ENCODE results near the gene ORC2.
"Not testable (repeated sequence)": the region's sequence is repeated elsewhere in the genome, so short reads cannot be mapped to it uniquely, and the experiment has no call there.

ORC2 gene

DNA sequence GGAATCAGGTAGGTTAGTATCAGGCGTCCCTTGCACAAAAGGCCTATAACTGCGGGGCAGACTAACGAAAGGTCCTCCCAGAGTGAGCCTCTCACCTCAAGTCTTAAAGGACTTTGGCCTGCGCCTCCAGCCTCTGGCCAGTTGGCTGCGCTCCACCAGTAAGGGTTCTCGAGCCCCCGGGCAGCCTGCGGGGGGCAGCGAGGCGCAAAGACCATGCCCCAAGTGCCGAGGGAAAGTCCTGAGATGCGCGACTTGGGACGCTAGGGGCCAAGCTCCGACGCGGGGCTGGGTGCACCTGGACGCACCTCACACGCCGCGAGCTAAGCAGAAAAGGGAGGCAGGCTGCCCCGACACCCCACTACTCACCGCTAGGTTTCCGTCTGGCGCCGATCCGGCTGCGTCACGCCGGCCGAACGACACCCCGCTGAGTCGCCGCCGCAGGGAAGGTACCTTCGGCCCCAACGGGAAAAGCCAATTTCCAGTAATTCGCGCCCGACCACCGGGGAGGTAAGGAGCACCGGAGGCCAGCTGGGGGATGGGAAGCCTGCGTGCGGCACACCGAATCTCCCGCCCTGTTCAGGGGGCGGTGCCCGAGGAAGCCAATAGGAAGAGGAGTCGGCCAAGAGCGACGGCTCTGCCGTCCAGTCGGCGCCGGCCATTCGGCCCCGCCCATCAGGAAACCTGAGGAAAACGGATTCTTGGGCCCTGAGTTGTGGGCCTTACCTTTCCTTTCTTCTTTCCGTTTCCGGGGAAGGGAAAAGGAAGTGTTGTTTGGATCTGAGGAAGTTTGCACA, at the start of gene ORC2:
Gene ORC2 (minus strand): TSS at position 537 of the 794 bp plus-strand sequence. CDS start 5,537 bp downstream, outside the sequence.
- DNase-seq, result peak; percentile 93

DNA sequence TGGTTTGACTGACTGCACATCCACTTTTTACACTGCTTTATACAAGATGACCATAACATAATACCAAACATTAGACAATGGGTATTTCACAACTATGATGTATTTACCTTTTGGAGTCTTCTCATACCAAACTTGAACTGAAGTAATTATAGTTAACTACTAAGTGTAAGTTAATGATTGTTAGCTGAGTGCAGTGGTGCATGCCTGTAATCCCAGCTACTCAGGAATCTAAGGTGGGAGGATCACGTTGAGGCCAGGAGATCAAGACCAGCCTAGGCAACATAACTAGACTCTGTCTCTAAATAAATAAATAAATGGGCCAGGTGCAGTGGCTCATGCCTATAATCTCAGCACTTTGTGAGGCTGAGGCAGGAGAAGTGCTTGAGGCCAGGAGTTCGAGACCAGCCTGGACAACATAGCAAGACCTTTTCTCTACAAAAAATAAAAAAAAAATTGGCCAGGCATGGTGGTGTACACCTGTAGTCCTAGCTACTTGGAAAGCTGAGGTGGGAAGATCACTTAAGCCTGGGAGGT, 44.9 kb upstream of the ORC2 start:
- no peak for DNase-seq

DNA sequence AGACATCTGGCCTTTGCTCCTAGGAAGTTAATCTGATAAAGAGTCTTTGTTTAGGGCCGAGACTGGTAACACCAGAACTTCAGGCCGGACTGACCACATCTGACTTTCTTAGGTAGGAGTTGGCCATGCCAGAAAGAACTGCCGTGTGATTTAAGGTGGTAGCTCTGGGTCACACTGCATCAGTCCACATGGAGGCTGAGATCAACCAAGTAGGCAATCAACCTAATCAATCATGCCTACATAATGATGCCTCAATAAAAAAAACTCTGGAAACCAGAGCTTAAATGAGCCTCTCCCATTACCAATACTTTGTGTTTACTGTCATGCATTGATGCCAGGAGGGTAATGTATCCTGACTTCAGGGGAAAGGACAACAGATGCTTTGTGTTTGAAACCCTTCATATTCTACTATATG, 44.1 kb upstream of the ORC2 start:
- DNase-seq, result no peak

DNA sequence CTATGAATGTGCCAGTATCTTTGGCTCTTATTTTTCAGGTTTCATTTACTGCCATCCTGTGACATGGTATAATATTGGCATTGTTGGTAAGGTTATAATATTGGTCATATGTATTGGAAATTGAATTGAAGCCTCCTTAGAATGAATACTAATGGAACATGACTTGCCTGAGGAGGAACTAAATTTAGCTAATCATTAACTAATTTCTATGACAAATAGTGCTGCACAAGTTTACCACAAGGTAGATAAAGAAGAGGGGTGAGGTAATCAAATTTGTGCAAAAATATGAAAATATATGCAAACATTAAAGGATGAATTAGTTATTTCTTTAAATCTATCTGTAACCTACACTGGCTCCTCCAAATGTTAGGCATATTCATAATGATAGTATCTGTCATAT, 43.2 kb upstream of the ORC2 start:
- no peak for DNase-seq

DNA sequence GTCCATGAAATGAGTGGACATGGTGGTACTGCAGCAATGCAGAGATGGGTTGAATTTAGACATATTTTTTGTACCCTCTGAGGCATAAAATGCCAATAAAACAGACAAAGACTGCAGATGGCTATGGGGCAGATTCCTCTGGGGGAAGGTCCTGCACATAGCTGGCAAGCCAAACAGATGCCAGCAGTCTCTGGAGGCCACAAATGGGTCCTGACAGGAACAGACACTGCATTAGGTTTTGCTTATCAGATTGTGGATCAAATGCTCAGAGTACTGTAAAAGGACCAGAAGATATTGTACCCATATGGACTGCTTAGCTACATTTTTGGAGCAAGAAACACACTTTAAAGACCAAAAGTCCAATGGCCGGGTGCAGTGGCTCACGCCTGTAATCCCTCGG, 40.9 kb upstream of the ORC2 start:
- DNase-seq, result no peak

DNA sequence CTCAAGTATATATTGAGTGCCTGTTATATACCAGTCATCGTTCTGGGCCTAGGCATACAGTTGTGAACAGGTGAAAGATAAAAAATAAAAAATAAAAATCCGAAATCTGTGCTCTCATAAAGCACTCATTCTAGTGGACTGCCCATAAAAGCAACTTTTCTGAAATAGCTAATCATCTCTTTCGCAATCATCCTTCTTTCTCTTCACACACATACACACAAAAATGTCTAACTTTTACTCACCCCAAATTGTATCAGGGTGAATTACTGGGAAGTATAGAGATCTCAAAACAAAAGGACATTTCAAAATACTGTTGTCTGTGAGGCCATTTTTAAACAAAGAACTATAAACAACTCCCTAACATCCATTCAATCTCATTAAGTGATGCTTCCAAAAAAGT, 29.6 kb upstream of the ORC2 start:
- no peak for DNase-seq

DNA sequence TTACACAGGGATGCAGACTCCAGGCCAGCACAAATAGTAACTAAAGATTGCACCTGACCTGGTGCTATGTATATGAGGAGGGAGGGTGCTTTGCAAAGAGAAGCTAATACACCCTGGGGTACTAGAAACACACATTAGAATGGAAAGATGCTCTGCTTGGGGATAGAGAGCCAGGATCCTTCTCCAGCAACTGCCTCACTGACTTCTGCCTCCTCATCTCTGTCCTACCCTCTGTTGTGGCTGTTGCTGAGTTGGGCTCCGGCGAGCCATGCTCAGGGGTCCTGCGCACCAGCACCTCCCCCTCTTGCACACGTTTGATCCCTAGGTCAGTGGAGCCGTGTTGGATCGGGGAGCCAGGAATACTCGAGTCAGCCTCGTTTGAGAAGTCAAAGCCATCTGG, 23.7 kb upstream of the ORC2 start:
- no peak for DNase-seq

DNA sequence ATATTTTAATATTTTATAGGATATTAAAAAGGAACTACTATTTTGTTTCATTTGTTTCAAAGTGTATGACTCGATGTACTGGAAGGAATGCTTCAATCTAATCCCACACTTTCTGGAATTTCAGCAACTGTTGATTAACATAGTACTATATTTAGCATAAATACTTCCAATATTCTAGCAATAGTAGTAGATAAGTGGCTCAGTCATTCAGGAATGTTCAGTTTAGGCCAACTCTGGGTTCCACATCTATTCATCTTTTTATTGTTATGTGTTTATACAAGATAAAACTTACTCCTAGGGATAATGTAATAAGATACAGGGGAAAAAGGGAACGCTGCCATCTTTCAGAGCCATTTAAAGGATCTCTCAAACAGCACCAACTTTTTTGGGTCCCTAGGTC, 22.3 kb upstream of the ORC2 start:
- peak; percentile 66 for DNase-seq

DNA sequence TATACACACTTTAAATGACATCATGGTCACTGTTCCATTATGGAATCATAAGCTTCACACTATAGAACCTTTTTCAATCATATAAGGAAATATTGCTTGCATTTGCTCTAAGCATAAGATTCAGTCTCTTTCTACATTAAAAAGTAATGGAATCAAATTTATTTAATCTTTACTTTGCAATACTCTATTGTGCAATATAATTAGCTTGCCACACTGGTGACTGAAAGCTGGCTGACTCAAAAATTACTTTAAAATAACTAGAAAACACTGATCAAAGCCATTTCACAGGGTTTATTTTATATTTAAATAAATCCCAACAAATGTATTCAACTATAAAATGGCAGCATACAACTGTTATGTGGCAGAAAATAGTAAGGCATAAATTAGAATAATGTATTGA, 13.2 kb upstream of the ORC2 start:
- no peak for DNase-seq

DNA sequence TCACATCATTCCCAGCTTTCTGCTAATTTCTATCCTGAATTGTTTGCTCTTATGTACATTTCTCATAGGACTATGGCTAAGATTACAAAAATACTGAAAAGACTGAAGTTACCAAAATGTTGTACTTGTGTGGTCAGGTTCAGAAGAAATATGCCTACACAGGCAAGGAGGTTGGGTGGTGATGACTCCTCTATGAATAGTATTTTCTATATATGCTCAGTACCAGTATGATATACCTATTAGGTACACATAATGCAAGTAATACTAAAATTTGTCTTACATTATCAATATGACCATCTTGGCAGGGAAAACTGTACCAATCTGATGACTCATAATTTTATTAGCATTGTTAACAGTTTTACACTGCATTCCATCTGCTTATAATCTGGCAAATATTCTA, 12.2 kb upstream of the ORC2 start:
- no peak for DNase-seq

DNA sequence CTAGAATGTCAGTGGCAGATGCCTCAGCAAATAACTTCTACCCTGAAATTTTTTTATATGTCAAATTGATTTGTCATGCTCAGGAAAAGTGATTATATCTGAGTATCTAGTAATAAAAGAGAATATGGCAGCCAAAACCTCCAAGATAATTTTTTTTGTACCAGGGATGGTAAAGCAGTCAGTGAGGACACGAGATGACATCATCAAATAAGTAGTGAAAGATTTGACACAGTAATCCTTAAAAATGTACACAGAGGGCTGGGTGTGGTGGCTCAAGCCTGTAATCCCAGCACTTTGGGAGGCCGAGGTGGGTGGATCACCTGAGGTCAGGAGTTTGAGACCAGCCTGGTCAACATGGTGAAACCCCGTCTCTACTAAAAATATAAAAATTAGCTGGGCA, 6.6 kb upstream of the ORC2 start:
- not testable (repeated sequence) for DNase-seq

DNA sequence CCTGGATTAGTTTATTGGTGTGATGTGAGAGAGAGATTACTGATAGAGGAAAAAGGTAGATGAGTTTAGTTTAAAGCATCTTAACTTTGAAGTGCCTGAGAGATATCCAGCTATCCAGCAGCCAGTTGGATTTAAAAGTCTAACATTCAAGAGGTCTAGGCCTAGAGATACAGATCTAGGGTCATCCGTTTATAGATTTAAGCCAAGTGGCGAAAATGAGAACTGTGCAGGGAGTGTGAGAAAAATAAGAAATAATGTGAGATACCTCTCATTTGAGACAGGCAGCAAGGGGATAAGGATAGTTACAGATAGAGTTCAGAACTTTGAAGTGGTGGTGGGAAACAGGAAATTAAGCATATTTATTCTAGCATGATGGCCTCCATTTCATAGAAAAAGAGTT, 5.3 kb upstream of the ORC2 start:
- DNase-seq, result no peak

DNA sequence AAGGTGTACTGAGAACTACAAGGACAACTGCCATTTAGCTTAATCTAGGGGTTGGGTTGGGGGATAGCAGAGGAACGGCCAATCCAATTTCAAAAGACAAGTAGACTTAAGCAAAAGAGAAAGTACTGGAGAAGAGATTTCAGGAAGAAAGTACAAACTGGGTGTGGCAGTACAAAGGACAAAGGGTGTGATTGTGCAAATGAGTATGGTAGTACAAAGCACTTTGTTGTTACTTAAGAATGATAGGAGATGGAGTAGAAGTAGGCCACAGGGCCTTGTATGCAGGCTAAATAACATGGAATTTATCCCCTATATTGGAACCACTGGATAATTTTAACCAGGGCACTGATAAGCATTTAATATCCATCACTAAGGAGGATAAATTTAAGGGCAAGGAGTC, 4.7 kb upstream of the ORC2 start:
- no peak for DNase-seq

DNA sequence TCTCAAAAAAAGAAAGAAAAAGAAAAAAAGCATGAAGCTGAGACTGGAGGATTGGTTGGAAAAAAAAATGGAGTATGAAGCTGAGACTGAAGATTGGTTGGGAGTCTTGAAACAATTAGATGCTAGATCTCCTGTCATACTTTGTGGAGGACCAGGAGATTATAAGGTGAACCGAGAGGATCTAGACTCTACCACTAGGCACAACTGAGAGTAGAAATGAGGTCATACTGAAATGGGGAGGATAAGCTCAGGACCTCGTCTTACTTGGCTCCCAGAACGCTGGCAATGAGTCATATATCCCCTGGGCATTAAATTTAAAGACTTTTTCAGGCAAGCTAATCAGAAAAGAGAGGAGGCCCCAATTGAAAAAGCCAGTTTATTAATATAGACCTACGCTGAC, 3.3 kb upstream of the ORC2 start:
- DNase-seq, result peak; percentile 75

DNA sequence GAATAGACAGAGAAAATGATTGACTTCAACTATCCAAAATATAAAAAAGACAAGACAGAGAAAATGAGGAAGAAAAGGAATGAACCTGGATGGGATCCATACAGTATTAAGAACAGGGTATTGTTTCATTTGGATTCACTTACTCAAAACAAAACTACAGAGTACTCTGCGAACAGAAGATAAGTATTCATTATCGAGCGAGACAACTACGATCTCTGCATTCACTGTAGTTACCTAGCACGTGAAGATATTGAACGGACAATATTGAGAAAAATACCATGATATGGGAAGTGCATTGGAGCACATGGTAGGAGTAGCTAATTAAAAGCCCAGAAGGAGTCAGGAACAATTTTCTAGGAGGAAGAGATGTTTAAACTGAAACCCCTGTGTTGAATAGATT, 1.0 kb upstream of the ORC2 start:
- no peak for DNase-seq

DNA sequence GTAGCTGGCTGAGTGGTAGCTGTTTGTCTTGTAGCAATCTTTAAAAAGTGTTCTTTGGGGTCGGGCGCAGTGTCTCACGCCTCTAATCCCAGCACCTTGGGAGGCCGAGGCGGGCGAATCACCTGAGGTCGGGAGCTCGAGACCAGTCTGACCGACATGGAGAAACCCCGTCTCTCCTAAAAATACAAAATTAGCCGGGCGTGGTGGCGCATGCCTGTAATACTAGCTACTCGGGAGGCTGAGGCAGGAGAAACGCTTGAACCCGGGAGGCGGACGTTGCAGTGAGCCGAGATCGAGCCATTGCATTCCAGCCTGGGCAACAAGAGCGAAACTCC, 425 bp upstream of the ORC2 start:
- DNase-seq, result not testable (repeated sequence)

DNA sequence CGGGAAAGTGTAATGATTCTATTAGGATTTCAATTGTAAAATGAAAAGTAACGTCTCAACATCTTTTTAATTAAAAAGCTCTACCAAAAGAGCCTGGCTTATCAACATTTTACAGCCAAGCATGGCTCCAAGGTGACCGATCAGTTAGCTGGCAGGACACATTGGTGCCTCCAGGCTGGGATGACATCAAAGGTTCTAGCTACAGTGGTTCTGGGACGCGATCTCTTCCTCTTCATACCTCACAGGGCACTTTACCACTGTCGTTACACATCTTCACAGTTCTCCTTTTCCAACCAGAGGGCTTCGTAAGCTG, 693 bp downstream of the ORC2 start:
- no peak for DNase-seq

DNA sequence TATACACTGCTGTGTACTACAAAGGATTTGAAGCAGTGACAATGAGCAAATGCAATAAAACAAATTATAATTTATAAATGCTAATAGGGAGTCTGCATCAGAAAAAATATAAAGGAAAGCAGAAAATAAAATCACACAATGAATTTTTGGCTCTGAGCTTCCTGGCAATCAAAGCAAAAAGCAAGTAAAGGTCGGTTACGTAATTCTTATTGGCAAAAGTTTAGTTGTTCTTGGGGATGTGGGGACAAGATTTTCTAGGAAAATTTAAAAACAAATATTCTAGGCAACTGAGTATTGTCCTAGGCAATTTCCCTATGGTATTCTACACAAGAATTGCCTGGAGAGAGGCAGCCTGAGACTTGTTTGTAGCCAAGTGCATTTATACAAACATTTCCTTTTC, 1.8 kb downstream of the ORC2 start:
- DNase-seq, result no peak

DNA sequence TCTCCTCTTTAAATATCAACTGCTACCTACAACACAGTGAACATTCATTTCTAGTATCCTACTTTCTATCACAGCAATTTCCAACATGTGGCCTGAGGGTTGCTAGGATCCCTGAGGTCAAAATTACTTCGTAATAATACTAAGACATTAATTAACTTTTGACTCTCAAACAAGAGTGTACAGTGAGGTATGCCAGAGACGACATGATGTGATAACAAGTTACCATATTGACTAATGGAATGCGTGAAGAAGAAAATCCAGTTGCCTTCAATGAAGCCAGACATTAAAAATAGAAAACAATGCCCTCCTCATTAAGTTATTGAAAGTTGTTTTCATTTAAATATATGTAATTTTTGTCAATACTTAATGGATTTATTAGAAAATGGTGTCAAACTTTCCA, 13.1 kb downstream of the ORC2 start:
- DNase-seq, result no peak

DNA sequence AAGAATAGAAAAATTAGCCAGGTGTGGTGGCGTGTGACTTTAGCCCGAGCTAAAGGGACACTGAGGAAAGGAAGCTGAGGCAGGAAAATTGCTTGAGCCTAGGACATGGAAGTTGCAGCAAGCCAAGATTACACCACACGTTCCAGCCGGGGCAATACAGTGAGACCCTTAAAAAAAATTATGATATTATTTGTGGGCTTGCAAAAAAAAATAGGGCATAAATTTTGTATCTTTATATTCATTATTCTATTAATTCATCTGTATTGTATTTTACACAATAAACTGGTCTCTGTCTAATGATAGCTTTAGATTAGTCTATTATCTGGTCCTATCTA, 18.1 kb downstream of the ORC2 start:
- no peak for DNase-seq

DNA sequence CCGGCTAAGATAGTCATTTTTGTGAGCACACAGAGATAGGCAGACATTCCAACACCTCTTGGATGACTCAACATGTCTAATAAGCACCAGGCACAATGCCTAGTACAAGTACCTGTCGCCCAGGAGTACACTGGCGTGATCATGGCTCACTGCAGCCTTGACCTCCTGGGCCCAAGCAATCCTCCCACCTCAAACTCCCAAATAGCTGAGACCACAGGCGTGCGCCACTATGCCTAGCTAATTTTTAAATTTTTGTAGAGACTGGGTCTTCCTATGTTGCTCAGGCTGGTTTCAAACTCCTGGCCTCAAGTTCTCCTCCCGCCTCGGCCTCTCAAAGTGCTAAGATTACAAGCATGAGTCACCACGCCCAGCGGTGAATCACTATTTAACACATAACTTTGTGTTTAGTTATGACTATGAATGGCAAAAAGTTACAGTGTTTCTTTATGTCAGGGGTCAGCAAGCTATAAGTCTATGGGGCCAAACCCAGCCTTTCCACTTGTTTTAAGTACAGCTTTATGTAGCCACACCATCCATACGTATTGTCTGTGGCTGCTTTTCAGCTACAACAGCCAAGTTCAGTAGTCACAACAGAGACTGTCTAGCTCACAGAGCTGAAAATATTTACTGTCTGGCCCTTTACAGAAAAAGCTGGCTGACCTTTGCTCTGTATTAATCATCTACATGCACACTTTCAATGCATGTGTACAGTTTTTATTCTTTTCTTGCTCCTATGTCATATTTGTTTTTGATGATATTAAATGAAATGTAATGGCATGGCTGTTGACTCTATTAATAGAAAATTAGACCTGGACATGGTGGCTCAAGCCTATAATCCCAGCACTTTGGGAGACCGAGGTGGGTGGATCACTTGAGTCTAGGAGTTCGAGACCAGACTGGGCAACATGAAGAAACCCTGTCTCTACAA, 18.7 kb downstream of the ORC2 start:
- DNase-seq, result peak; percentile 89

DNA sequence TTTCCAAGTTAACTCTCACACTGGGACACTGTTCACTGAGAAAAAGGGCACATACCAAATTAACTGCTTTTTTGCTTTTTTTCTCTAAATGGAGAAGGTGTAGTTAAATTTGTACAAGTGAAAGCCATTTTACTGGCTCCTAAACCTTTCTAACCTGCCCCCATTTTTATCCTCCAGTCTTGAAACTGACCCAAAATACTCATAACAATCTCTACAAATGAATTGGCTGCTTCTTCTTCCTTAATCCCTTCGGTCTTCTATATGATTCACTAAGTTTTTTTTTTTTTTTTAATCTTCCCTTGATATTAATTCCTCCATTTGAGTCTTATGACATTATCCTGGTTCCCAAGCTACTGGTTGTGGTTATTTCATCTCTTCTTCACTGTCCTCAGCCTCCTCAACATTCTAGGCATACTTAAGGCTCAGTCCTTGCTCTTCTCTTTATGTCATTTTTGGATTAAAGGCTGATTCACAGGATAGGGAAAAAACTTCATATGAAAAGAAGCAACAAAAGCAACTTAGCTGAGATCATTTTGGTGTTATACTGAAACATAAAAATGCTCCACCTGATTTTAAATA, 19.8 kb downstream of the ORC2 start:
- DNase-seq, result peak; percentile 4

DNA sequence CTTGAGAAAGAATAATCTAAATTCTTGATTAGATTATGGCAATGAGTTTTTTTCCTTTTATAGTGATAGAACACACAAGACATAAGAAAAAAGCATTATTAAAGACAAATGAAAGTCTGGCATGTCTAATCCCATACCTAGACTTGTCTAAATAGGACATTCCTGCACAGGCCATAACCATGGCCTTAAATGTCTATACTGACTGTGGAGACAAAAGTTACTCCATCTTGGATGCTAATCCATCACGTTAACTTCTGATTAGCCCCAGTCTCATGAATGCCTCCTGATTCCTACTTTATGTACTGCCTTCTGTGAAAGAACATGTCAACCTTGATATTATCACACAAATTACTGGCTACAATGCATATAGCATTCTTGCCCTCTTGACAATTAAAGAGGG, 23.6 kb downstream of the ORC2 start:
- no peak for DNase-seq

Data from fibroblast of upper back skin (primary cell).